Tibial nerve (tissue), 4 donors: ENCODE results near the gene ARL8B. TPM values are rescaled to one million over a fixed set of nuclear protein-coding genes. Genes with fewer than 3 reads are reported as not detected.

ENCODE experiments used
- DNase-seq, 2 donors: peaks; one replicate each; pipeline ENCODE4 v3.0.0-alpha.2; 2019; ENCODE audit warnings: low spot score in 2 of 2
- H3K27ac ChIP-seq, 4 donors: fragments of 200-600 bp; sonication (generic) in 3 of 4; one replicate each; pipeline ENCODE4 v1.5.1; 2017 to 2019; ENCODE audit warnings: mild to moderate bottlenecking in 1 of 4
- H3K27me3 ChIP-seq, 2 donors: fragments of 200-600 bp; sonication (generic) in 1 of 2; one replicate each; pipeline versions ENCODE4 v1.5.1 to v1.6.0; 2017 to 2019
- H3K36me3 ChIP-seq, 3 donors: fragments of 200-600 bp; sonication (generic); one replicate each; pipeline ENCODE4 v1.5.1; 2018 to 2019
- H3K4me1 ChIP-seq, 4 donors: fragments of 200-600 bp; sonication (generic) in 3 of 4; one replicate each; pipeline ENCODE4 v1.5.1; 2017 to 2019
- H3K4me3 ChIP-seq, 4 donors: fragments of 200-600 bp; sonication (generic) in 3 of 4; one replicate each; pipeline ENCODE4 v1.5.1; 2017 to 2019; ENCODE audit warnings: mild to moderate bottlenecking in 1 of 4, moderate library complexity in 1 of 4
- H3K9me3 ChIP-seq, 4 donors: fragments of 200-600 bp; sonication (generic) in 3 of 4; one replicate each; pipeline ENCODE4 v1.5.1; 2017 to 2019
- EP300 ChIP-seq, 2 donors: sonication (generic); formaldehyde crosslinking; IDR thresholded peaks; one replicate each; pipeline ENCODE4 v1.6.1; 2017; ENCODE audit warnings: antibody characterized with exemption in 2 of 2, mild to moderate bottlenecking in 1 of 2
- POLR2A ChIP-seq, 2 donors: fragments of 450-650 bp; IDR thresholded peaks; one replicate each; pipeline ENCODE4 v1.6.1; 2017; ENCODE audit warnings: antibody characterized with exemption in 2 of 2, mild to moderate bottlenecking in 2 of 2, moderate library complexity in 2 of 2
- WGBS, 2 donors: methylation state at CpG; one replicate each; pipeline ENCODE4 v1.1.5; 2018; 5-methylcytosine and 5-hydroxymethylcytosine counted together
- total RNA-seq, 4 donors: library from RNA; depleted of rRNA; stranded (reverse); fragments of >200 nt; gene quantifications; one replicate each; pipeline ENCODE4 v1.1.0, GENCODE V29; 2016
- TF ChIP-seq, protein P1 (sequence below), 5 experiments: fragments of 200-600 bp in 3 of 5; fragments of 450-650 bp in 2 of 5; sonication (generic) in 3 of 5; IDR thresholded peaks; one replicate each; pipeline ENCODE4 v1.5.1; 2016 to 2019; ENCODE audit warnings: antibody characterized with exemption in 5 of 5, mild to moderate bottlenecking in 3 of 5, moderate library complexity in 2 of 5

The ARL8B gene
- total RNA-seq, 4 donors from 2014 or later: 47.6 to 54.4 (median 49.4) TPM

DNA sequence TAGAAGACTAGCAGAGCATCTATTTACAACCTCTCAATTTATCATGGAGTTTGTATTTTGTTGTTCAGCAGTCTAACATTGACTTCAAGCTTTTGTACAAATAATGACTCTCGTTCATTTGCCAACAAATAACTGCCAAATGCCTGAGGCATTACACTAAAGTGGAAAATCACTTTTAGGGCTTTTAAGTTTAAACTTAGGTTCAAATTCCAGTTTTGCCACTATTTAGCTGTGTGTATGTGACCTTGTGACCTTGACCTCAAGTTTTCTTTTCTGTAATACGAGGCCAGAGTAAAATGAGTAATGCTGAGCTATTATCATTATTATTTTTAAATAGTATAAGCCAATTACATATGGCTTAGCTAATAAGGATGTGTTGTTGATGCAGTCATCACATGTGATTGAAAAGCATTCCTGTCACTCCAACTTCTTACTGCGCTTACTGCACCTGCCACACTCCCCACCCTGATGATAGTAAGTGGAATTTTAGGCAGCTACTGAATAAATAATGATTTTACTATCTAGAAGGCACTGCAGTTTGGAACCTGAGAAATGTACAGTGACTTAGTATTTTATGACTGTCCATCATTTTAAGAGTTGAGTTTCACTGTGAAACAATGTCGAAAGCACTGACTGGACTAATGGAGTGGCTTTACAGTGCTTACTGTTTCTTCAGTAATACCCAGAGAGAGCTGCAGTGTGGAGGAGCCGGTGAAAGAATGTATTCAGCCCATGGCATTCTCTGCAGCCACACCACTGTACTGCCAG is 16.3 kb downstream of the ARL8B start:
- Histone ChIP-seq H3K4me1 (peaks cover 0 to 91% (median 31%) of the 10 kb centered on the region in 4 donors), H3K27ac (peak overlapping the region in 1 of 4 donors; percentile 15)

DNA sequence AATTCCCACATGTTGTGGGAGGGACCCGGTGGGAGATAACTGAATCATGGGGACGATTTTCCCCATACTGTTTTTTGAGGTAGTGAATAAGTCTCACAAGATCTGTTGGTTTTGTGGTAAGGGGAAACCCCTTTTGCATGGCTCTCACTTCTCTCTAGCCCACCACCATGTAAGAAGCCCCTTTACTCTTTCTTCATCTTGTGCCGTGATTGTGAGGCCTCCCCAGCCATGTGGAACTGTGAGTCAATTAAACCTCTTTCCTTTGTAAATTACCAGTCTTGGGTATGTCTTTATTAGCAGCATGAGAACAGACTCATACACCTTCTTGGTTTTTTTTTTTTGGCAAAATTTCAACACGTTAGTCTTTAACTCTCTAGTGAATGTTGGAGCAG is 18.1 kb downstream of the ARL8B start:
- no peak overlapping the region for H3K27ac ChIP-seq
- DNase-seq: no peak
- H3K36me3 ChIP-seq: no peaks in the 10 kb centered on the region
- no peak for TF ChIP-seq EP300 (IDR thresholded peaks at IDR 0.05)
- TF ChIP-seq, protein P1, sequence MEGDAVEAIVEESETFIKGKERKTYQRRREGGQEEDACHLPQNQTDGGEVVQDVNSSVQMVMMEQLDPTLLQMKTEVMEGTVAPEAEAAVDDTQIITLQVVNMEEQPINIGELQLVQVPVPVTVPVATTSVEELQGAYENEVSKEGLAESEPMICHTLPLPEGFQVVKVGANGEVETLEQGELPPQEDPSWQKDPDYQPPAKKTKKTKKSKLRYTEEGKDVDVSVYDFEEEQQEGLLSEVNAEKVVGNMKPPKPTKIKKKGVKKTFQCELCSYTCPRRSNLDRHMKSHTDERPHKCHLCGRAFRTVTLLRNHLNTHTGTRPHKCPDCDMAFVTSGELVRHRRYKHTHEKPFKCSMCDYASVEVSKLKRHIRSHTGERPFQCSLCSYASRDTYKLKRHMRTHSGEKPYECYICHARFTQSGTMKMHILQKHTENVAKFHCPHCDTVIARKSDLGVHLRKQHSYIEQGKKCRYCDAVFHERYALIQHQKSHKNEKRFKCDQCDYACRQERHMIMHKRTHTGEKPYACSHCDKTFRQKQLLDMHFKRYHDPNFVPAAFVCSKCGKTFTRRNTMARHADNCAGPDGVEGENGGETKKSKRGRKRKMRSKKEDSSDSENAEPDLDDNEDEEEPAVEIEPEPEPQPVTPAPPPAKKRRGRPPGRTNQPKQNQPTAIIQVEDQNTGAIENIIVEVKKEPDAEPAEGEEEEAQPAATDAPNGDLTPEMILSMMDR (IDR thresholded peaks at IDR 0.05): no peak
- no peak for TF ChIP-seq POLR2A (IDR thresholded peaks at IDR 0.05)
- no peaks in the 10 kb centered on the region for H3K9me3 ChIP-seq
- 78 to 84% methylated on average over 4 of the region's 4 CpGs for WGBS, 2 donors
- H3K4me3 ChIP-seq: no peak overlapping the region
- peaks cover 0 to 91% (median 30%) of the 10 kb centered on the region in 4 donors for H3K4me1 ChIP-seq
- H3K27me3 ChIP-seq: no peaks in the 10 kb centered on the region

More for the DNA sequence above, 16.3 kb downstream of the ARL8B start:
- no peaks in the 10 kb centered on the region for H3K36me3 ChIP-seq
- H3K27me3 ChIP-seq: no peaks in the 10 kb centered on the region
- no peaks in the 10 kb centered on the region for H3K9me3 ChIP-seq
- TF ChIP-seq EP300 (IDR thresholded peaks at IDR 0.05): no peak
- TF ChIP-seq, protein P1 (IDR thresholded peaks at IDR 0.05): no peak
- TF ChIP-seq POLR2A (IDR thresholded peaks at IDR 0.05): no peak
- no peak for DNase-seq
- no peak overlapping the region for H3K4me3 ChIP-seq
- WGBS, 2 donors: 22 to 34% methylated on average over 5 of the region's 5 CpGs

DNA sequence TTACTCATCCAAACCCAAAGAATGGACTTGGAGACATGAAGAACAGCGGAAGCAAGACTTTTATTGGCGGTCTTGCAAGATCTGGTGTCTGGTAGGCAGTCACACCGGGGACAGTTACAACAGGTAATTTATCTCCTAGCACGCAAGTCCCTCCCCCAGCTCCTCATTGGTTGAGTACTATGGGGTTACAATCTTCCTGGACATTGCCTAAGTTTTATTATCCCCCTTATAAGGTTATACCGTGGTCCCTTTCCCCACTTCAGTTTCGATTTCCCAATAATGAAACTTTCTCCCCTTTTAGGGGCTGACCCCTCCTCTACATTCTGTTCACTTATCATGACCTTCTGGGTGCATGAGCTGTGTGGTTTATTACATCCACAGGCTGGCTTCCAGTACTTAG is 18.7 kb downstream of the ARL8B start:
- no peak for DNase-seq
- no peak overlapping the region for H3K27ac ChIP-seq
- no peak overlapping the region for H3K4me3 ChIP-seq
- TF ChIP-seq, protein P1 (IDR thresholded peaks at IDR 0.05): no peak
- TF ChIP-seq EP300 (IDR thresholded peaks at IDR 0.05) (no peak), POLR2A (IDR thresholded peaks at IDR 0.05) (no peak)
- H3K36me3 ChIP-seq: no peaks in the 10 kb centered on the region
- H3K27me3 ChIP-seq: no peaks in the 10 kb centered on the region
- no peaks in the 10 kb centered on the region for H3K9me3 ChIP-seq
- peaks cover 0 to 91% (median 30%) of the 10 kb centered on the region in 4 donors for H3K4me1 ChIP-seq
- 86 to 94% methylated on average over 6 of the region's 6 CpGs for WGBS, 2 donors

DNA sequence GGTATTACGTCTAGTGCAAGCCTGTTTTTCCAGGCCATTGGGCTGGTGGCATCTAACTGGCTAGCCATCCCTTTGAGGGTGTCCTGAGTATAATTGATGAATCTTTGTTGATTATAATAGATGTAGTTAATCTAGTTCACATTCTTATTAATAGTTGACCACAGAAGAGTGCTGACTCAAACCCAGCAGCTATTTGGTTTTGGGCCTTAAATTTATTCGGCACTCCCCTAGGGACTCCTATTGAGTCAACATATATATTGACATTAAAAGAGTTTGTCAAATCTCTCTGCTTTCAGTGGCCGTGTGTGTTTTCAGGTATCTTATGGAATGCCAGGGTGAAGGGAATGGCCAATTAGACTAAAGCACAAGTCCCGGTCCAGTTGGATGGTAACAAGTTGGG is 19.7 kb downstream of the ARL8B start:
- TF ChIP-seq, protein P1 (IDR thresholded peaks at IDR 0.05): no peak
- TF ChIP-seq POLR2A (IDR thresholded peaks at IDR 0.05): no peak
- no peak for TF ChIP-seq EP300 (IDR thresholded peaks at IDR 0.05)
- Histone ChIP-seq H3K4me3 (no peak overlapping the region), H3K9me3 (no peaks in the 10 kb centered on the region), H3K36me3 (no peaks in the 10 kb centered on the region), H3K27me3 (no peaks in the 10 kb centered on the region), H3K4me1 (peaks cover 0 to 83% (median 33%) of the 10 kb centered on the region in 4 donors), H3K27ac (no peak overlapping the region)
- DNase-seq: no peak
- WGBS, 2 donors: 92 to 98% methylated on average over 4 of the region's 4 CpGs

DNA sequence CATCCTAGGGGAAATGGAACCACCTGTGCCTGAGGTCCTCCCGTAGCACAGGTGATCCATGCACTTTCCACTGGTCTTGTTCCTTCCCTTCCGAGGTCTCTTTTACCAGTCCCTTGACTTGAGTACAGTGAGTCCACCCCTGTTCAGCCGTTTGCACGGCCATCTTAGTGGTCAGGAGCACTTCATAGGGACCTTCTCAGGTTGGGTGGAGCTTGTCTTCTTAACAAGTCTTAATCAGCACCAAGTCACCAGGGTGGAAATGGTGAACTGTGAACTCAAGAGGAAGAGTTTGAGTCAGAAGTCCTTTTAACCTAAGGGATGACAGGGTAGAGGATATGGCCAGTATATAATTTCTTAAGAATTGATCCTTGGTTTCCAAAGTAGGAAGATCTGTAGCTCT is 21.4 kb downstream of the ARL8B start:
- no peaks in the 10 kb centered on the region for H3K36me3 ChIP-seq
- H3K4me1 ChIP-seq: peaks cover 0 to 74% (median 21%) of the 10 kb centered on the region in 4 donors
- no peak for DNase-seq
- no peak overlapping the region for H3K4me3 ChIP-seq
- H3K27me3 ChIP-seq: no peaks in the 10 kb centered on the region
- no peak overlapping the region for H3K27ac ChIP-seq
- 95 to 96% methylated on average over 4 of the region's 4 CpGs for WGBS, 2 donors
- TF ChIP-seq EP300 (IDR thresholded peaks at IDR 0.05) (no peak), POLR2A (IDR thresholded peaks at IDR 0.05) (no peak)
- TF ChIP-seq, protein P1 (IDR thresholded peaks at IDR 0.05): no peak
- no peaks in the 10 kb centered on the region for H3K9me3 ChIP-seq
